SK-N-SH treated with all-trans-retinoic acid at 6 μM for 48 hours (cell line): ENCODE measurements around the gene PAQR5.

Experiments used
- ATAC-seq: fragments of 200-7000 bp; cut with Tn5 transposase; 3 replicates; pipeline ENCODE4 v1.9.1; 2020; ENCODE audit warnings: mild to moderate bottlenecking, moderate library complexity
- ARNTL ChIP-seq: fragments of 450-650 bp; formaldehyde crosslinking; IDR thresholded peaks from 2 replicates; pipeline ENCODE4 v1.5.0; 2020; ENCODE audit warnings: low read depth, mild to moderate bottlenecking, moderate library complexity, borderline replicate concordance
- BACH2 ChIP-seq: fragments of 250-450 bp; sonication (Bioruptor Pico); IDR thresholded peaks from 2 replicates; pipeline ENCODE4 v1.9.0; 2021; ENCODE audit warnings: mild to moderate bottlenecking, borderline replicate concordance
- CSDC2 ChIP-seq: fragments of 250-450 bp; sonication (Bioruptor Pico); IDR thresholded peaks from 2 replicates; pipeline ENCODE4 v1.5.0; 2020; ENCODE audit warnings: mild to moderate bottlenecking, moderate library complexity
- ESRRG ChIP-seq: fragments of 250-450 bp; sonication (Bioruptor Pico); IDR thresholded peaks from 2 replicates; pipeline ENCODE4 v1.6.1; 2021; ENCODE audit warnings: mild to moderate bottlenecking
- ISL1 ChIP-seq: fragments of 250-450 bp; sonication (Bioruptor Pico); IDR thresholded peaks from 2 replicates; pipeline ENCODE4 v2.1.2; 2022; ENCODE audit warnings: mild to moderate bottlenecking, moderate library complexity
- OSR1 ChIP-seq: fragments of 250-450 bp; sonication (Bioruptor Pico); IDR thresholded peaks from 2 replicates; pipeline ENCODE4 v1.8.0; 2022; ENCODE audit warnings: moderate library complexity, mild to moderate bottlenecking, inconsistent platforms
- PPARA ChIP-seq: fragments of 250-450 bp; sonication (Bioruptor Pico); IDR thresholded peaks from 2 replicates; pipeline ENCODE4 v1.5.0; 2020; ENCODE audit warnings: mild to moderate bottlenecking, borderline replicate concordance
- RARB ChIP-seq: fragments of 250-450 bp; sonication (Bioruptor Pico); IDR thresholded peaks from 2 replicates; pipeline ENCODE4 v1.8.0; 2021; ENCODE audit warnings: mild to moderate bottlenecking, moderate library complexity
- SNAI2 ChIP-seq: fragments of 250-450 bp; sonication (Bioruptor Pico); IDR thresholded peaks from 2 replicates; pipeline ENCODE4 v1.5.0; 2020; ENCODE audit warnings: mild to moderate bottlenecking, moderate library complexity
- TCF4 ChIP-seq: fragments of 250-450 bp; sonication (Bioruptor Pico); IDR thresholded peaks from 2 replicates; pipeline ENCODE4 v1.8.0; 2021; ENCODE audit warnings: mild to moderate bottlenecking, moderate library complexity, borderline replicate concordance
- TOX ChIP-seq: fragments of 250-450 bp; sonication (Bioruptor Pico); IDR thresholded peaks from 2 replicates; pipeline ENCODE4 v1.8.0; 2021; ENCODE audit warnings: mild to moderate bottlenecking, moderate library complexity, borderline replicate concordance
- ZFP3 ChIP-seq: fragments of 250-450 bp; sonication (Bioruptor Pico); IDR thresholded peaks from 2 replicates; pipeline ENCODE4 v1.5.0; 2020; ENCODE audit warnings: mild to moderate bottlenecking, moderate library complexity
- ZFP30 ChIP-seq: fragments of 450-650 bp; formaldehyde crosslinking; IDR thresholded peaks from 2 replicates; pipeline ENCODE4 v1.5.0; 2022; ENCODE audit warnings: mild to moderate bottlenecking, moderate library complexity
- ZNF565 ChIP-seq: fragments of 450-650 bp; formaldehyde crosslinking; conservative IDR thresholded peaks from 2 replicates; pipeline ENCODE4 v1.5.0; 2020; ENCODE audit warnings: low read depth, mild to moderate bottlenecking, moderate library complexity
- ZNF8 ChIP-seq: fragments of 450-650 bp; formaldehyde crosslinking; IDR thresholded peaks from 2 replicates; pipeline ENCODE4 v1.5.0; 2020; ENCODE audit warnings: mild to moderate bottlenecking, moderate library complexity
- TF ChIP-seq, protein P1 (sequence below): fragments of 250-450 bp; sonication (Bioruptor Pico); IDR thresholded peaks from 2 replicates; pipeline ENCODE4 v1.5.1; 2020; ENCODE audit warnings: low read depth, mild to moderate bottlenecking, moderate library complexity
- TF ChIP-seq, protein P2 (sequence below): fragments of 250-450 bp; sonication (Bioruptor Pico); IDR thresholded peaks from 2 replicates; pipeline ENCODE4 v1.5.1; 2021; ENCODE audit warnings: mild to moderate bottlenecking, moderate library complexity
- TF ChIP-seq, protein P3 (sequence below): fragments of 250-450 bp; sonication (Bioruptor Pico); IDR thresholded peaks from 2 replicates; pipeline ENCODE4 v1.8.0; 2020; ENCODE audit warnings: mild to moderate bottlenecking, moderate library complexity, borderline replicate concordance
- TF ChIP-seq, protein P4 (sequence below): fragments of 250-450 bp; sonication (Bioruptor Pico); IDR thresholded peaks from 2 replicates; pipeline ENCODE4 v1.5.0; 2020; ENCODE audit warnings: mild to moderate bottlenecking, moderate library complexity
- TF ChIP-seq, protein P5 (sequence below): fragments of 250-450 bp; sonication (Bioruptor Pico); IDR thresholded peaks from 2 replicates; pipeline ENCODE4 v1.8.0; 2021; ENCODE audit warnings: low read depth, mild to moderate bottlenecking, moderate library complexity, borderline replicate concordance

The PAQR5 gene

DNA sequence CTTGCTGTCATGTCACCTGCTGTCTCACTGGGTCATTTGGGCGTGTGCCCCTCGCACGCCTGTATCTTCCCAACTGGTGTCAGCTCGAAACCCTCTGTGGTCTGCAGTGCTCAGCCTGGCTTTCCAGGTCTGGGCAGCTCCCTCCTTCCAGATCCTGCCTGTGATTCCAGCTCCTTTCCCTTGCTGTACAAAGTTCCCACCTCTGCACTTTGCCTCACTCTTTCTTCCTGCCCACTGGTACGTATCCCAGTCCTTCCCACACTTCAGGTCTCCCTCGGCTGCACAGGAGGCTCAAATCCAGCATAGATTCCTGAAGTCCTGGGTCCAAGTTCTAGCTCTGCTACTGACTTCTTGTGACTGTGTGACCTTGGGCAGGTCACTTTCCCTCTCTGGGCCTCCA, 2.1 kb upstream of the PAQR5 start:
- no peak for ATAC-seq
- no peak for TF ChIP-seq BACH2
- no peak for TF ChIP-seq ZFP3
- TF ChIP-seq, protein P1, sequence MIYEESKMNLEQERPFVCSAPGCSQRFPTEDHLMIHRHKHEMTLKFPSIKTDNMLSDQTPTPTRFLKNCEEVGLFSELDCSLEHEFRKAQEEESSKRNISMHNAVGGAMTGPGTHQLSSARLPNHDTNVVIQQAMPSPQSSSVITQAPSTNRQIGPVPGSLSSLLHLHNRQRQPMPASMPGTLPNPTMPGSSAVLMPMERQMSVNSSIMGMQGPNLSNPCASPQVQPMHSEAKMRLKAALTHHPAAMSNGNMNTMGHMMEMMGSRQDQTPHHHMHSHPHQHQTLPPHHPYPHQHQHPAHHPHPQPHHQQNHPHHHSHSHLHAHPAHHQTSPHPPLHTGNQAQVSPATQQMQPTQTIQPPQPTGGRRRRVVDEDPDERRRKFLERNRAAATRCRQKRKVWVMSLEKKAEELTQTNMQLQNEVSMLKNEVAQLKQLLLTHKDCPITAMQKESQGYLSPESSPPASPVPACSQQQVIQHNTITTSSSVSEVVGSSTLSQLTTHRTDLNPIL (CRISPR knock-in tag) = no peak
- TF ChIP-seq, protein P2, sequence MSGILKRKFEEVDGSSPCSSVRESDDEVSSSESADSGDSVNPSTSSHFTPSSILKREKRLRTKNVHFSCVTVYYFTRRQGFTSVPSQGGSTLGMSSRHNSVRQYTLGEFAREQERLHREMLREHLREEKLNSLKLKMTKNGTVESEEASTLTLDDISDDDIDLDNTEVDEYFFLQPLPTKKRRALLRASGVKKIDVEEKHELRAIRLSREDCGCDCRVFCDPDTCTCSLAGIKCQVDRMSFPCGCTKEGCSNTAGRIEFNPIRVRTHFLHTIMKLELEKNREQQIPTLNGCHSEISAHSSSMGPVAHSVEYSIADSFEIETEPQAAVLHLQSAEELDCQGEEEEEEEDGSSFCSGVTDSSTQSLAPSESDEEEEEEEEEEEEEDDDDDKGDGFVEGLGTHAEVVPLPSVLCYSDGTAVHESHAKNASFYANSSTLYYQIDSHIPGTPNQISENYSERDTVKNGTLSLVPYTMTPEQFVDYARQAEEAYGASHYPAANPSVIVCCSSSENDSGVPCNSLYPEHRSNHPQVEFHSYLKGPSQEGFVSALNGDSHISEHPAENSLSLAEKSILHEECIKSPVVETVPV = no peak
- TF ChIP-seq, all 23 proteins: peak for 0

DNA sequence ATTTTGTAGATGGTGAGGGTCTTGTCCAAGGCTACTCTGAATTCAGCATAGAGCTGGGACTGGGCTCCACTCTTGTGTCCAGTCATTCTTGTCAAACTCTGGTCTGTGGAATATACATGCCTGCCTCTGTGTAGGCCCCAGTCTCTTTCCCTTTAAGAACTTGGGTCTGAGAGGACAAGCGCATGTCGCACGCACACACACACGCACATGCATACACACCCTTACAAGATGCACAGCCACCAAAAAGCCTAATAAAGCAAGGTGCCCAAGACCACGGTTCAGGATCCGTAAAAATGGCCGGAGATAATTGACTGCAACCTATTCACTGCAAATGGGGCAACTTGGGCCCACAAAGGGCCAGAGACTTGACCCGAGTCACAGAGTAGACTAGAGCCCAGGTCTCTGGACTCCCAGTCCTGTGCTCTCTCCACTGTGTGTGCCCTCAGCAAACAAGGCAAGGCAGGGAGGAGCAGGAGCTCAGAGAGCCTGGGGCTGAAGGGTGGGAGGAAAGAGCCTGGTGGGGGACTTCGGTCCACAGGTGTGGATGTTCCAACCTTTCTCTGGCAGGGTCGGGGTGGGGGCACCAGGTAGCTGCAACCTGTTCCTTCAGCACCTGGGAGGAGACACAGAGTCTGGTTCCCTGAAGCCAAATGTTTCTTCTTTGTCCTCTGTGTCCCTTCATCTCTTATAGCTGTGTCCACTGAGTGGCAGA, 914 bp upstream of the PAQR5 start:
- no peak for TF ChIP-seq RARB (CRISPR knock-in tag)
- TF ChIP-seq ZFP3 = no peak
- no peak for TF ChIP-seq ISL1 (CRISPR knock-in tag)
- TF ChIP-seq, protein P3, sequence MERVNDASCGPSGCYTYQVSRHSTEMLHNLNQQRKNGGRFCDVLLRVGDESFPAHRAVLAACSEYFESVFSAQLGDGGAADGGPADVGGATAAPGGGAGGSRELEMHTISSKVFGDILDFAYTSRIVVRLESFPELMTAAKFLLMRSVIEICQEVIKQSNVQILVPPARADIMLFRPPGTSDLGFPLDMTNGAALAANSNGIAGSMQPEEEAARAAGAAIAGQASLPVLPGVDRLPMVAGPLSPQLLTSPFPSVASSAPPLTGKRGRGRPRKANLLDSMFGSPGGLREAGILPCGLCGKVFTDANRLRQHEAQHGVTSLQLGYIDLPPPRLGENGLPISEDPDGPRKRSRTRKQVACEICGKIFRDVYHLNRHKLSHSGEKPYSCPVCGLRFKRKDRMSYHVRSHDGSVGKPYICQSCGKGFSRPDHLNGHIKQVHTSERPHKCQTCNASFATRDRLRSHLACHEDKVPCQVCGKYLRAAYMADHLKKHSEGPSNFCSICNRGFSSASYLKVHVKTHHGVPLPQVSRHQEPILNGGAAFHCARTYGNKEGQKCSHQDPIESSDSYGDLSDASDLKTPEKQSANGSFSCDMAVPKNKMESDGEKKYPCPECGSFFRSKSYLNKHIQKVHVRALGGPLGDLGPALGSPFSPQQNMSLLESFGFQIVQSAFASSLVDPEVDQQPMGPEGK (CRISPR knock-in tag) = no peak
- TF ChIP-seq, protein P4, sequence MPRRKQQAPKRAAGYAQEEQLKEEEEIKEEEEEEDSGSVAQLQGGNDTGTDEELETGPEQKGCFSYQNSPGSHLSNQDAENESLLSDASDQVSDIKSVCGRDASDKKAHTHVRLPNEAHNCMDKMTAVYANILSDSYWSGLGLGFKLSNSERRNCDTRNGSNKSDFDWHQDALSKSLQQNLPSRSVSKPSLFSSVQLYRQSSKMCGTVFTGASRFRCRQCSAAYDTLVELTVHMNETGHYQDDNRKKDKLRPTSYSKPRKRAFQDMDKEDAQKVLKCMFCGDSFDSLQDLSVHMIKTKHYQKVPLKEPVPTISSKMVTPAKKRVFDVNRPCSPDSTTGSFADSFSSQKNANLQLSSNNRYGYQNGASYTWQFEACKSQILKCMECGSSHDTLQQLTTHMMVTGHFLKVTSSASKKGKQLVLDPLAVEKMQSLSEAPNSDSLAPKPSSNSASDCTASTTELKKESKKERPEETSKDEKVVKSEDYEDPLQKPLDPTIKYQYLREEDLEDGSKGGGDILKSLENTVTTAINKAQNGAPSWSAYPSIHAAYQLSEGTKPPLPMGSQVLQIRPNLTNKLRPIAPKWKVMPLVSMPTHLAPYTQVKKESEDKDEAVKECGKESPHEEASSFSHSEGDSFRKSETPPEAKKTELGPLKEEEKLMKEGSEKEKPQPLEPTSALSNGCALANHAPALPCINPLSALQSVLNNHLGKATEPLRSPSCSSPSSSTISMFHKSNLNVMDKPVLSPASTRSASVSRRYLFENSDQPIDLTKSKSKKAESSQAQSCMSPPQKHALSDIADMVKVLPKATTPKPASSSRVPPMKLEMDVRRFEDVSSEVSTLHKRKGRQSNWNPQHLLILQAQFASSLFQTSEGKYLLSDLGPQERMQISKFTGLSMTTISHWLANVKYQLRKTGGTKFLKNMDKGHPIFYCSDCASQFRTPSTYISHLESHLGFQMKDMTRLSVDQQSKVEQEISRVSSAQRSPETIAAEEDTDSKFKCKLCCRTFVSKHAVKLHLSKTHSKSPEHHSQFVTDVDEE (CRISPR knock-in tag) = no peak
- no peak for TF ChIP-seq ZFP30 (CRISPR knock-in tag)
- TF ChIP-seq ZNF565 = no peak
- no peak for TF ChIP-seq ZNF8 (CRISPR knock-in tag)
- no peak for TF ChIP-seq PPARA (CRISPR knock-in tag)
- no peak for TF ChIP-seq TCF4 (CRISPR knock-in tag)
- TF ChIP-seq OSR1 (CRISPR knock-in tag) = no peak
- no peak for TF ChIP-seq BACH2
- TF ChIP-seq, protein P5, sequence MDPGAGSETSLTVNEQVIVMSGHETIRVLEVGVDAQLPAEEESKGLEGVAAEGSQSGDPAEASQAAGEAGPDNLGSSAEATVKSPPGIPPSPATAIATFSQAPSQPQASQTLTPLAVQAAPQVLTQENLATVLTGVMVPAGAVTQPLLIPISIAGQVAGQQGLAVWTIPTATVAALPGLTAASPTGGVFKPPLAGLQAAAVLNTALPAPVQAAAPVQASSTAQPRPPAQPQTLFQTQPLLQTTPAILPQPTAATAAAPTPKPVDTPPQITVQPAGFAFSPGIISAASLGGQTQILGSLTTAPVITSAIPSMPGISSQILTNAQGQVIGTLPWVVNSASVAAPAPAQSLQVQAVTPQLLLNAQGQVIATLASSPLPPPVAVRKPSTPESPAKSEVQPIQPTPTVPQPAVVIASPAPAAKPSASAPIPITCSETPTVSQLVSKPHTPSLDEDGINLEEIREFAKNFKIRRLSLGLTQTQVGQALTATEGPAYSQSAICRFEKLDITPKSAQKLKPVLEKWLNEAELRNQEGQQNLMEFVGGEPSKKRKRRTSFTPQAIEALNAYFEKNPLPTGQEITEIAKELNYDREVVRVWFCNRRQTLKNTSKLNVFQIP (CRISPR knock-in tag) = no peak
- TF ChIP-seq ARNTL (CRISPR knock-in tag) = no peak
- TF ChIP-seq CSDC2 (CRISPR knock-in tag) = no peak
- TF ChIP-seq TOX (CRISPR knock-in tag) = no peak
- no peak for TF ChIP-seq SNAI2 (CRISPR knock-in tag)
- ATAC-seq = no peak

DNA sequence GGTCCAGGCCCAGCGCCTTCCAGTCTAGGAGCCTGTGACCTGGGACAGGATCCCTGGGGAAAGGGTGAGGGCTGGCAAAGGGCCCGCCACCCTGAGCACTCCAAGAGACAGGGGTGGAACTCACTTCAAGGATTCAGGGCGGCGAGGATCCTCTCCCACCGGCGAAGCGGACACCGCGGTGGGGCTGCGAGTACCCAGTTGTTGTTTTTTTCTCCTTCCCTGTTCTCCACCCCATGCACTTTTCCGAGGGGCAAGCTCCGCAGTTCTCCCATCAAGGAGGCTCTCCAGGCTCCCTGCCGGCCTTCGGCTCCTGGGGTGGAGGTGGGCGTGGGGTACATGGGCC, 387 bp upstream of the PAQR5 start:
- TF ChIP-seq TOX (CRISPR knock-in tag) (no peak), OSR1 (CRISPR knock-in tag) (no peak), ISL1 (CRISPR knock-in tag) (no peak), ESRRG (CRISPR knock-in tag) (no peak), PPARA (CRISPR knock-in tag) (no peak), ZFP30 (CRISPR knock-in tag) (no peak), ZFP3 (no peak)
- TF ChIP-seq, protein P3 (CRISPR knock-in tag) = no peak
- no peak for ATAC-seq
